Measurements from ENCODE around the gene PADI4.

The PADI4 gene

GRCh38 chr1:17392199-17392740, 84.3 kb downstream of the PADI4 start:
- H3K36me3 ChIP-seq (ENCODE audit: control insufficient read depth, insufficient read depth, low read length): no peaks in the 10 kb centered on the region
- H3K4me3 ChIP-seq (ENCODE audit: extremely low read depth, insufficient read depth, low read length, poor library complexity, severe bottlenecking): no peak overlapping the region
- WGBS, 2 experiments (ENCODE audit: insufficient coverage in 2 of 2): 87 to 92% methylated on average over 9 to 10 of the region's 10 CpGs
- H3K9me3 ChIP-seq (ENCODE audit: control insufficient read depth, low read length): no peaks in the 10 kb centered on the region
- H3K4me1 ChIP-seq (ENCODE audit: control insufficient read depth, insufficient read depth, low read length, poor library complexity, severe bottlenecking): no peaks in the 10 kb centered on the region
- H3K27ac ChIP-seq (ENCODE audit: low read depth, low read length, severe bottlenecking): no peak overlapping the region

GRCh38 chr1:17393230-17393629, 85.2 kb downstream of the PADI4 start:
- no peak overlapping the region for H3K27ac ChIP-seq (ENCODE audit: low read depth, low read length, severe bottlenecking)
- no peak overlapping the region for H3K4me3 ChIP-seq (ENCODE audit: extremely low read depth, insufficient read depth, low read length, poor library complexity, severe bottlenecking)
- 80 to 85% methylated on average over 8 of the region's 8 CpGs for WGBS, 2 experiments (ENCODE audit: insufficient coverage in 2 of 2)

GRCh38 chr1:17397910-17398695, 90.1 kb downstream of the PADI4 start:
- Histone ChIP-seq H3K36me3 (ENCODE audit: control insufficient read depth, insufficient read depth, low read length) (no peaks in the 10 kb centered on the region), H3K9me3 (ENCODE audit: control insufficient read depth, low read length) (no peaks in the 10 kb centered on the region), H3K27ac (ENCODE audit: low read depth, low read length, severe bottlenecking) (no peak overlapping the region), H3K4me1 (ENCODE audit: control insufficient read depth, insufficient read depth, low read length, poor library complexity, severe bottlenecking) (no peaks in the 10 kb centered on the region), H3K4me3 (ENCODE audit: extremely low read depth, insufficient read depth, low read length, poor library complexity, severe bottlenecking) (no peak overlapping the region)
- 86 to 93% methylated on average over 3 to 4 of the region's 7 CpGs for WGBS, 2 experiments (ENCODE audit: insufficient coverage in 2 of 2)

More at GRCh38 chr1:17393230-17393629, 85.2 kb downstream of the PADI4 start:
- Histone ChIP-seq H3K9me3 (ENCODE audit: control insufficient read depth, low read length) (no peaks in the 10 kb centered on the region), H3K4me1 (ENCODE audit: control insufficient read depth, insufficient read depth, low read length, poor library complexity, severe bottlenecking) (no peaks in the 10 kb centered on the region), H3K36me3 (ENCODE audit: control insufficient read depth, insufficient read depth, low read length) (no peaks in the 10 kb centered on the region)

GRCh38 chr1:17400725-17401341, 92.8 kb downstream of the PADI4 start:
- 86 to 89% methylated on average over 9 to 11 of the region's 11 CpGs for WGBS, 2 experiments (ENCODE audit: insufficient coverage in 2 of 2)
- Histone ChIP-seq H3K27ac (ENCODE audit: low read depth, low read length, severe bottlenecking) (no peak overlapping the region), H3K9me3 (ENCODE audit: control insufficient read depth, low read length) (no peaks in the 10 kb centered on the region), H3K36me3 (ENCODE audit: control insufficient read depth, insufficient read depth, low read length) (no peaks in the 10 kb centered on the region), H3K4me3 (ENCODE audit: extremely low read depth, insufficient read depth, low read length, poor library complexity, severe bottlenecking) (no peak overlapping the region), H3K4me1 (ENCODE audit: control insufficient read depth, insufficient read depth, low read length, poor library complexity, severe bottlenecking) (no peaks in the 10 kb centered on the region)

- Histone ChIP-seq H3K4me1 (ENCODE audit: control insufficient read depth, insufficient read depth, low read length, poor library complexity, severe bottlenecking) (no peaks in the 10 kb centered on the region), H3K36me3 (ENCODE audit: control insufficient read depth, insufficient read depth, low read length) (peaks cover 4% of the 10 kb centered on the region), H3K9me3 (ENCODE audit: control insufficient read depth, low read length) (no peaks in the 10 kb centered on the region), H3K4me3 (ENCODE audit: extremely low read depth, insufficient read depth, low read length, poor library complexity, severe bottlenecking) (no peak overlapping the region), H3K27ac (ENCODE audit: low read depth, low read length, severe bottlenecking) (no peak overlapping the region)
- WGBS, 2 experiments (ENCODE audit: insufficient coverage in 2 of 2): 60 to 64% methylated on average over 3 of the region's 4 CpGs
Measured at GRCh38 chr1:17401841-17402240, 93.8 kb downstream of the PADI4 start.

GRCh38 chr1:17403081-17403480, 95.1 kb downstream of the PADI4 start:
- Histone ChIP-seq H3K4me3 (ENCODE audit: extremely low read depth, insufficient read depth, low read length, poor library complexity, severe bottlenecking) (no peak overlapping the region), H3K36me3 (ENCODE audit: control insufficient read depth, insufficient read depth, low read length) (peaks cover 13% of the 10 kb centered on the region), H3K27ac (ENCODE audit: low read depth, low read length, severe bottlenecking) (no peak overlapping the region), H3K4me1 (ENCODE audit: control insufficient read depth, insufficient read depth, low read length, poor library complexity, severe bottlenecking) (no peaks in the 10 kb centered on the region), H3K9me3 (ENCODE audit: control insufficient read depth, low read length) (no peaks in the 10 kb centered on the region)
- 75 to 95% methylated on average over 2 to 3 of the region's 3 CpGs for WGBS, 2 experiments (ENCODE audit: insufficient coverage in 2 of 2)

GRCh38 chr1:17404034-17404684, 96.2 kb downstream of the PADI4 start:
- Histone ChIP-seq H3K36me3 (ENCODE audit: control insufficient read depth, insufficient read depth, low read length) (peaks cover 23% of the 10 kb centered on the region), H3K9me3 (ENCODE audit: control insufficient read depth, low read length) (no peaks in the 10 kb centered on the region), H3K27ac (ENCODE audit: low read depth, low read length, severe bottlenecking) (no peak overlapping the region), H3K4me3 (ENCODE audit: extremely low read depth, insufficient read depth, low read length, poor library complexity, severe bottlenecking) (no peak overlapping the region), H3K4me1 (ENCODE audit: control insufficient read depth, insufficient read depth, low read length, poor library complexity, severe bottlenecking) (no peaks in the 10 kb centered on the region)
- WGBS, 2 experiments (ENCODE audit: insufficient coverage in 2 of 2): 70 to 81% methylated on average over 8 to 12 of the region's 15 CpGs

- Histone ChIP-seq H3K36me3 (ENCODE audit: control insufficient read depth, insufficient read depth, low read length) (peaks cover 30% of the 10 kb centered on the region), H3K9me3 (ENCODE audit: control insufficient read depth, low read length) (no peaks in the 10 kb centered on the region), H3K4me3 (ENCODE audit: extremely low read depth, insufficient read depth, low read length, poor library complexity, severe bottlenecking) (no peak overlapping the region), H3K27ac (ENCODE audit: low read depth, low read length, severe bottlenecking) (no peak overlapping the region), H3K4me1 (ENCODE audit: control insufficient read depth, insufficient read depth, low read length, poor library complexity, severe bottlenecking) (no peaks in the 10 kb centered on the region)
- WGBS, 2 experiments (ENCODE audit: insufficient coverage in 2 of 2): 66 to 80% methylated on average over 4 to 5 of the region's 6 CpGs
Measured at GRCh38 chr1:17404820-17405219, 96.8 kb downstream of the PADI4 start.

GRCh38 chr1:17405898-17406759, 98.1 kb downstream of the PADI4 start:
- WGBS, 2 experiments (ENCODE audit: insufficient coverage in 2 of 2): 65 to 80% methylated on average over 12 to 13 of the region's 15 CpGs
- Histone ChIP-seq H3K4me1 (ENCODE audit: control insufficient read depth, insufficient read depth, low read length, poor library complexity, severe bottlenecking) (no peaks in the 10 kb centered on the region), H3K9me3 (ENCODE audit: control insufficient read depth, low read length) (no peaks in the 10 kb centered on the region), H3K27ac (ENCODE audit: low read depth, low read length, severe bottlenecking) (no peak overlapping the region), H3K36me3 (ENCODE audit: control insufficient read depth, insufficient read depth, low read length) (peaks cover 43% of the 10 kb centered on the region), H3K4me3 (ENCODE audit: extremely low read depth, insufficient read depth, low read length, poor library complexity, severe bottlenecking) (no peak overlapping the region)
